ENCODE data around the gene ZNF322. TPM values are rescaled to one million over a fixed set of nuclear protein-coding genes. Genes with fewer than 3 reads are reported as not detected.
A peak's percentile ranks its signal among the peaks of the same experiment; 100 is the strongest.

Gene ZNF322
- total RNA-seq, 2 donors from 2014 or later, result 42.5 to 59.9 TPM

GRCh38 chr6:26596579-26597388 is 62.8 kb downstream of the ZNF322 start, which contains the start of gene ABT1:
TSS of gene ABT1 (plus strand) at chr6:26596953. CDS start at chr6:26596983, 30 bp downstream.
- Mint-ChIP-seq H3K4me3 (no peak within 1 kb of the TSS), H3K27ac (no peak within 1 kb of the TSS), H3K27me3 (ENCODE audit: insufficient read depth) (peaks cover 12% of the 10 kb centered on the region), H3K36me3 (ENCODE audit: low read depth) (peaks cover 15% of the 10 kb centered on the region), H3K9me3 (no peaks in the 10 kb centered on the region), H3K4me1 (peaks cover 7% of the 10 kb centered on the region)
- DNase-seq, result peak; percentile 100
- no peaks in the 10 kb centered on the region for H3K9me3 ChIP-seq (ENCODE audit: control insufficient read depth, low read length)
- peak within 1 kb of the TSS; percentile 66 for H3K9ac ChIP-seq (ENCODE audit: extremely low read depth, low read length, poor library complexity, severe bottlenecking)
- peak within 1 kb of the TSS; percentile 95 for H3K4me3 ChIP-seq (ENCODE audit: low read length)
- 0% methylated on average over 15 to 51 of the region's 51 CpGs for WGBS, 2 experiments (ENCODE audit: insufficient coverage in 1 of 2, insufficient read length in 1 of 2)
- peaks cover 14% of the 10 kb centered on the region for H3K36me3 ChIP-seq (ENCODE audit: control insufficient read depth, insufficient read depth, low read length)
- no peak within 1 kb of the TSS for H3K27ac ChIP-seq (ENCODE audit: low read depth, low read length)
- no peaks in the 10 kb centered on the region for H3K4me1 ChIP-seq (ENCODE audit: control insufficient read depth, insufficient read depth, low read length)
- peaks cover 16% of the 10 kb centered on the region for H3K27me3 ChIP-seq (ENCODE audit: control insufficient read depth, insufficient read depth, low read length, poor library complexity, severe bottlenecking)
- TF ChIP-seq CTCF (conservative IDR thresholded peaks at IDR 0.05), result no peak

- peak; percentile 99 for TF ChIP-seq CTCF (conservative IDR thresholded peaks at IDR 0.05)
- H3K27me3 ChIP-seq (ENCODE audit: control insufficient read depth, insufficient read depth, low read length, poor library complexity, severe bottlenecking), result peaks cover 16% of the 10 kb centered on the region
- H3K4me3 ChIP-seq (ENCODE audit: low read length), result peak overlapping the region; percentile 95
- peaks cover 7% of the 10 kb centered on the region for H3K4me1 Mint-ChIP-seq
- H3K9ac ChIP-seq (ENCODE audit: extremely low read depth, low read length, poor library complexity, severe bottlenecking), result no peak overlapping the region
- H3K27ac Mint-ChIP-seq, result no peak overlapping the region
- no peaks in the 10 kb centered on the region for H3K4me1 ChIP-seq (ENCODE audit: control insufficient read depth, insufficient read depth, low read length)
- H3K9me3 Mint-ChIP-seq, result no peaks in the 10 kb centered on the region
- DNase-seq, result peak; percentile 97
- no peak overlapping the region for H3K4me3 Mint-ChIP-seq
- H3K27me3 Mint-ChIP-seq (ENCODE audit: insufficient read depth), result peaks cover 19% of the 10 kb centered on the region
- WGBS, 2 experiments (ENCODE audit: insufficient coverage in 1 of 2, insufficient read length in 1 of 2), result 1 to 3% methylated on average over 13 to 39 of the region's 39 CpGs
- peaks cover 14% of the 10 kb centered on the region for H3K36me3 ChIP-seq (ENCODE audit: control insufficient read depth, insufficient read depth, low read length)
- no peak overlapping the region for H3K27ac ChIP-seq (ENCODE audit: low read depth, low read length)
- H3K36me3 Mint-ChIP-seq (ENCODE audit: low read depth), result peaks cover 15% of the 10 kb centered on the region
- no peaks in the 10 kb centered on the region for H3K9me3 ChIP-seq (ENCODE audit: control insufficient read depth, low read length)
These were observed 63.8 kb downstream of the ZNF322 start for GRCh38 chr6:26595669-26596269.

- no peaks in the 10 kb centered on the region for H3K9me3 Mint-ChIP-seq
- no peak overlapping the region for H3K9ac ChIP-seq (ENCODE audit: extremely low read depth, low read length, poor library complexity, severe bottlenecking)
- no peaks in the 10 kb centered on the region for H3K9me3 ChIP-seq (ENCODE audit: control insufficient read depth, low read length)
- peak; percentile 87 for DNase-seq
- peaks cover 19% of the 10 kb centered on the region for H3K27me3 Mint-ChIP-seq (ENCODE audit: insufficient read depth)
- no peaks in the 10 kb centered on the region for H3K4me1 ChIP-seq (ENCODE audit: control insufficient read depth, insufficient read depth, low read length)
- no peak overlapping the region for H3K27ac ChIP-seq (ENCODE audit: low read depth, low read length)
- 21 to 32% methylated on average over 10 to 21 of the region's 23 CpGs for WGBS, 2 experiments (ENCODE audit: insufficient coverage in 1 of 2, insufficient read length in 1 of 2)
- peaks cover 14% of the 10 kb centered on the region for H3K36me3 ChIP-seq (ENCODE audit: control insufficient read depth, insufficient read depth, low read length)
- peaks cover 15% of the 10 kb centered on the region for H3K36me3 Mint-ChIP-seq (ENCODE audit: low read depth)
- H3K4me3 ChIP-seq (ENCODE audit: low read length), result peak overlapping the region; percentile 95
- H3K27ac Mint-ChIP-seq, result no peak overlapping the region
- TF ChIP-seq CTCF (conservative IDR thresholded peaks at IDR 0.05), result no peak
- H3K4me1 Mint-ChIP-seq, result peaks cover 7% of the 10 kb centered on the region
- no peak overlapping the region for H3K4me3 Mint-ChIP-seq
- H3K27me3 ChIP-seq (ENCODE audit: control insufficient read depth, insufficient read depth, low read length, poor library complexity, severe bottlenecking), result peaks cover 16% of the 10 kb centered on the region
These were observed 64.6 kb downstream of the ZNF322 start for GRCh38 chr6:26594730-26595632.

All from endodermal cell (in vitro differentiated cells).